Activated CD4-positive, alpha-beta T cell treated with anti-CD3 and anti-CD28 coated beads, Interleukin-2, Interleukin-4, amounts not matched to agents 100 ng/mL and 50 ng/mL, durations not matched to agents 16 hours and 8 hours (primary cell): ENCODE results near the gene LCN15.
A peak's percentile ranks its signal among the peaks of the same experiment; 100 is the strongest.
"Not testable (repeated sequence)": the region's sequence is repeated elsewhere in the genome, so short reads cannot be mapped to it uniquely, and the experiment has no call there.

Source experiments
- DNase-seq: peaks from one replicate; pipeline ENCODE4 v3.0.0-alpha.2; 2020; ENCODE audit warnings: low spot score

LCN15 gene

GRCh38 chr9:136794281-136794999 is 30.1 kb upstream of the LCN15 start:
- DNase-seq: no peak

- DNase-seq: no peak
Observed at GRCh38 chr9:136793086-136793946, 29.0 kb upstream of the LCN15 start.

GRCh38 chr9:136792321-136793085 is 28.2 kb upstream of the LCN15 start:
- DNase-seq: no peak

- peak; percentile 75 for DNase-seq
Observed at GRCh38 chr9:136791516-136792276, 27.4 kb upstream of the LCN15 start.

- DNase-seq: peak; percentile 99
Observed at GRCh38 chr9:136790640-136791515, 26.6 kb upstream of the LCN15 start, which contains the start of gene TMEM141. Gene TMEM141, plus strand, starts transcription at chr9:136791344. Its CDS starts 27 bp downstream, at chr9:136791371.

- DNase-seq: no peak
Observed at GRCh38 chr9:136789523-136789937, 25.2 kb upstream of the LCN15 start.

- DNase-seq: not testable (repeated sequence)
Observed at GRCh38 chr9:136788644-136789522, 24.6 kb upstream of the LCN15 start.

GRCh38 chr9:136787690-136788400 is 23.5 kb upstream of the LCN15 start:
- peak; percentile 83 for DNase-seq

- not testable (repeated sequence) for DNase-seq
Observed at GRCh38 chr9:136786983-136787382, 22.7 kb upstream of the LCN15 start.

GRCh38 chr9:136786451-136786850 is 22.1 kb upstream of the LCN15 start:
- DNase-seq: no peak

DNA sequence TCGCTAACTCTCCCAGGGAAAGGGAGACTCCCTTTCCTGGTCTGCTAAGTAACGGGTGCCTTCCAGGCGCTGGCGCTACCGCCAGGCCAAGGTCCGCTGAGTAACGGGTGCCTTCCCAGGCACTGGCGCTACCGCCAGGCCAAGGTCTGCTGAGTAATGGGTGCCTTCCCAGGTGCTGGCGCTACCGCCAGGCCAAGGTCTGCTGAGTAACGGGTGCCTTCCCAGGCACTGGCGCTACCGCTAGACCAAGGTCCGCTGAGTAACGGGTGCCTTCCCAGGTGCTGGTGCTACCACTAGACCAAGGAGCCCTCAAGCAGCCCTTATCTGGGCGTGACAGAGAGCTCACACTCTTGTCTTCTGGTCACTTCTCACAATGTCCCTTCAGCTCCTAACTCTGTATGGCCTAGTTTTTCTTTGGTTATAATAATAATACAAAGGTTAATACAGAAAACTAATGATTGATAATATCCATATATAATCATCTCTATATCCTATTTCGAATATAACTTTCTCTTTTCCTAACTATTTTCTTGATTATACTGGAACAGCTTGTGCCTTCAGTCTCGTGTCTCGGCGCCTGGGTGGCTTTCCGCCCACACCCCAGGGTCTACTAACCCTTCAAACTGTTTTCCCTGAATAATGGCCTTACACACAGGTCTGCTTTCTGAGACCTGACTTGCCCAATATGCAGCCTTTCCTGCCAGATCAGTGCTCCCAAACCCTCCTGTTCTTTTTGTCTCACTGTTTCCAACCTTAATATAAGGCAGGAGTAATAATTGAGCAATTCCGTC is 21.4 kb upstream of the LCN15 start:
- DNase-seq: not testable (repeated sequence)

DNA sequence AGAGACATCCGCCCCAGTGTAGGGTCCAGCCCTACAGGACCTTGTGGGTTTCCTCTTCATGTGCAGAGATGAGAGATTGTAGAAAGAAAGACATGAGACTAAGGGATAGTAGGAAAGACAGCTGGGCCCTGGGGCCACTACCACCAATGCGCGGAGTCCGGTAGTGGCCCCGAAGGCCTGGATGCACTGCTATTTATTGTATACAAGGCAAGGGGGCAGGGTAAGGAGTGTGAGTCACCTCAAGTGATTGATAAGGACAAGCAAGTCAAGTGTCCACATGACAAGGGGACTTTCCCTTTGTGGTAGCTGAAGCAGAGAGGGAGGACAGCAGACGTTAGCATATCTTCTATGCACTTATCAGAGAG is 20.7 kb upstream of the LCN15 start:
- DNase-seq: no peak

GRCh38 chr9:136784249-136784996 is 20.1 kb upstream of the LCN15 start:
- DNase-seq: no peak

- no peak for DNase-seq
Observed at GRCh38 chr9:136782452-136782851, 18.1 kb upstream of the LCN15 start.

DNA sequence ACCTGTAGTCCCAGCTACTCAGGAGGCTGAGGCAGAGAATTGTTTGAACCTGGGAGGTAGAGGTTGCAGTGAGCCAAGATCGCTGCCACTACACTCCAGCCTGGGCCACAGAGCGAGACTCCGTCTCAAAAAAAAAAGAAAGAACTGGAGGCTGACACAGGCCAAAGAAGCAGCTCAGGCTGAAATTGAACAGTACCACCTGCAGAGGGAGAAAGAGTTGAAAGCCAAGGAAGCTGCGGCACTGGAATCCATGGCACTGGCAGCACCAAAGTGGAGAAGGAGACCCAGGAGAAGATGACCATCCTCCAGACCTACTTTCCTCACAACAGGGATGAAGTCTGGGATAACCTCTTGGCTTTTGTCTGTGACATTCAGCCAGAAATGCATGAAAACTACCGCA is 15.5 kb upstream of the LCN15 start:
- DNase-seq: no peak

GRCh38 chr9:136777359-136777758 is 13.0 kb upstream of the LCN15 start:
- no peak for DNase-seq

DNA sequence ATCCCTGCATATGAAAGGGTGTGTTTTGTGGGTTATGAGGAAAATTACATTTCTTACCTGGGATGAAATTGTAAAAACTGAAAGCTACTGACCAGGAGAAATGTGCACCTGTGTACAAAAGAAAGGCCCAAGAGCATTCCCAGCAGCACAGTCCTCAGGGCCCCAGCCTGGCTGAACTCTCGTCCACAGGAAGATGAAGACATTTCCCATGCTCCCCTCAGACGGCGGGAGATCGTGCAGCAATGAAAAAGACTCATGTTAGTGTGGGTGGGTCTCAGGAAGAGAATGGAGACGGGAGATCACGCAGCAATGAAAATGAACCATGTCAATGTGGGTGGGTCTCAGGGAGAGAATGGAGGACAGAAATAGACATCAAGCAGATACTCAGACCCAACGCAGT is 12.6 kb upstream of the LCN15 start:
- no peak for DNase-seq
